Adrenal gland (tissue), 12 donors: ENCODE data around the gene CCL19. TPM values are rescaled to one million over a fixed set of nuclear protein-coding genes. Genes with fewer than 3 reads are reported as not detected.

ENCODE experiments used
- DNase-seq, 7 donors: peaks; one replicate each; pipeline ENCODE4 v3.0.0-alpha.2; 2019 to 2020
- H3K27ac ChIP-seq, 5 donors: fragments of 200-600 bp; sonication (generic) in 4 of 5; 1 replicate in 3 of 5; 2 replicates in 2 of 5; pipeline versions ENCODE4 v1.5.1 to v1.8.0; 2016 to 2020; ENCODE audit warnings: mild to moderate bottlenecking in 1 of 5
- H3K27me3 ChIP-seq: fragments of 200-600 bp; 2 replicates; pipeline ENCODE4 v1.8.0; 2021
- H3K36me3 ChIP-seq, 2 donors: fragments of 200-600 bp; replicated peaks in 1 of 2; 1 replicate in 1 of 2; 2 replicates in 1 of 2; pipeline versions ENCODE4 v1.5.1 to v1.8.0; 2018 to 2022
- H3K4me1 ChIP-seq, 2 donors: fragments of 200-600 bp; replicated peaks in 1 of 2; 1 replicate in 1 of 2; 2 replicates in 1 of 2; pipeline versions ENCODE4 v1.5.1 to v1.8.0; 2018 to 2021
- H3K4me3 ChIP-seq, 4 donors: fragments of 200-600 bp; sonication (generic) in 3 of 4; one replicate each; pipeline ENCODE4 v1.5.1; 2016 to 2018
- H3K9me3 ChIP-seq, 3 donors: fragments of 200-600 bp; sonication (generic) in 1 of 3; replicated peaks in 1 of 3; 1 replicate in 2 of 3; 2 replicates in 1 of 3; pipeline versions ENCODE4 v1.5.1 to v1.8.0; 2016 to 2021
- POLR2A ChIP-seq, 2 donors: fragments of 450-650 bp; IDR thresholded peaks; one replicate each; pipeline ENCODE4 v1.6.1; 2017; ENCODE audit warnings: antibody characterized with exemption in 2 of 2, mild to moderate bottlenecking in 2 of 2, moderate library complexity in 1 of 2
- WGBS, 4 donors: extraction: QIAGEN DNeasy Blood & Tissue Kit in 2 of 4; methylation state at CpG; one replicate each; pipeline versions ENCODE4 v1.1.5 to v1.1.7; 2013 to 2017; 5-methylcytosine and 5-hydroxymethylcytosine counted together
- intact Hi-C, 2 donors: fragments of 100-400 bp; cut with DNase I; formaldehyde crosslinking; loops; one replicate each; pipeline versions ENCODE4 v1.14.1 to v1.15.0; 2022 to 2023
- polyA plus RNA-seq, 3 donors: library from polyadenylated mRNA; stranded (reverse); fragments of 200-250 nt in 2 of 3; fragments of 350-450 nt in 1 of 3; fragmentation: Illumina TruSeq in 1 of 3; extraction: RNeasy Lipid Tissue Mini Kit (QIAGEN cat#74804) in 1 of 3; gene quantifications; one replicate each; pipeline ENCODE4 v1.2.3, GENCODE V29; 2013 to 2014
- total RNA-seq, 9 donors: library from RNA; depleted of rRNA in 4 of 9; stranded (reverse); fragments of >200 nt in 4 of 9; fragments of 120-200 nt in 1 of 9; fragmentation: NEBNext Ultra II Directional in 1 of 9; extraction: Animal tissue kit (Norgen Biotek cat#: 25700) in 1 of 9; gene quantifications; one replicate each; pipeline versions ENCODE4 v1.1.0 to v1.2.4, GENCODE V29; 2013 to 2023
- TF ChIP-seq, protein P1 (sequence below), 6 experiments: fragments of 450-650 bp in 4 of 6; fragments of 200-600 bp in 2 of 6; sonication (generic) in 1 of 6; IDR thresholded peaks; 1 replicate in 5 of 6; 2 replicates in 1 of 6; pipeline versions ENCODE4 v1.5.1 to v1.8.0; 2016 to 2021; ENCODE audit warnings: antibody characterized with exemption in 6 of 6, mild to moderate bottlenecking in 2 of 6, moderate library complexity in 1 of 6
- donor health status: healthy with polysubstance abuse.
- donor health status: Bipolar disorder and iron deficiency.
- donor health status: DM: yes; HTN: yes; CAD: no.
- donor health status: DM: no; HTN: no; CAD: no.
- donor health status: DM: no; HTN: no; CAD: no.
- donor health status: DM: yes; HTN: yes; CAD: no.

The CCL19 gene
- total and polyA plus RNA-seq, 12 donors: 0.39 to 23.3 (median 5.0) TPM; not detected in 6

DNA sequence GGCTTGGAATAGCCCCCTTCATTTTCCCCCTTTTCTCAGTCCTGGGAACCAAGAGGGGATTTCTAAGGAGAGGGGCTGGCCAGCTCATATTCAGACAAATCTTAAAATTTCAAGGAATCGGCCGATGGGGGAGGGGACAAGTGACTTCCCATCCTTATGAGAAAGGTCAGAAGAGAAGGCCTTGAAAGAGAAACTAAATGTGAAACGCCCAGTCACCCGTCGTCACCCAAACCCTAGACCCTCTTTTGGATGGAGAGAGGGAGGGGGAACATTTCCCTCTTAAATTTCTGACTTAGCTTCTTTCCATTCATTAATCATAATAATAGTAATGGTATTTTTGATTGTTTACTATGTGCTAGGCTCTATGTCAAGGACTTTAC lies 850 bp upstream of the CCL19 start:
- intact Hi-C loops: no loop called here
- H3K27me3 ChIP-seq: no peaks in the 10 kb centered on the region
- H3K4me1 ChIP-seq: no peaks in the 10 kb centered on the region
- no peak overlapping the region for H3K4me3 ChIP-seq
- TF ChIP-seq, protein P1, sequence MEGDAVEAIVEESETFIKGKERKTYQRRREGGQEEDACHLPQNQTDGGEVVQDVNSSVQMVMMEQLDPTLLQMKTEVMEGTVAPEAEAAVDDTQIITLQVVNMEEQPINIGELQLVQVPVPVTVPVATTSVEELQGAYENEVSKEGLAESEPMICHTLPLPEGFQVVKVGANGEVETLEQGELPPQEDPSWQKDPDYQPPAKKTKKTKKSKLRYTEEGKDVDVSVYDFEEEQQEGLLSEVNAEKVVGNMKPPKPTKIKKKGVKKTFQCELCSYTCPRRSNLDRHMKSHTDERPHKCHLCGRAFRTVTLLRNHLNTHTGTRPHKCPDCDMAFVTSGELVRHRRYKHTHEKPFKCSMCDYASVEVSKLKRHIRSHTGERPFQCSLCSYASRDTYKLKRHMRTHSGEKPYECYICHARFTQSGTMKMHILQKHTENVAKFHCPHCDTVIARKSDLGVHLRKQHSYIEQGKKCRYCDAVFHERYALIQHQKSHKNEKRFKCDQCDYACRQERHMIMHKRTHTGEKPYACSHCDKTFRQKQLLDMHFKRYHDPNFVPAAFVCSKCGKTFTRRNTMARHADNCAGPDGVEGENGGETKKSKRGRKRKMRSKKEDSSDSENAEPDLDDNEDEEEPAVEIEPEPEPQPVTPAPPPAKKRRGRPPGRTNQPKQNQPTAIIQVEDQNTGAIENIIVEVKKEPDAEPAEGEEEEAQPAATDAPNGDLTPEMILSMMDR (IDR thresholded peaks at IDR 0.05): no peak
- TF ChIP-seq POLR2A (IDR thresholded peaks at IDR 0.05): no peak
- DNase-seq: no peak
- H3K9me3 ChIP-seq: no peaks in the 10 kb centered on the region
- no peaks in the 10 kb centered on the region for H3K36me3 ChIP-seq
- WGBS, 4 donors: 67 to 76% (median 70%) methylated on average over 5 of the region's 5 CpGs
- H3K27ac ChIP-seq: no peak overlapping the region

DNA sequence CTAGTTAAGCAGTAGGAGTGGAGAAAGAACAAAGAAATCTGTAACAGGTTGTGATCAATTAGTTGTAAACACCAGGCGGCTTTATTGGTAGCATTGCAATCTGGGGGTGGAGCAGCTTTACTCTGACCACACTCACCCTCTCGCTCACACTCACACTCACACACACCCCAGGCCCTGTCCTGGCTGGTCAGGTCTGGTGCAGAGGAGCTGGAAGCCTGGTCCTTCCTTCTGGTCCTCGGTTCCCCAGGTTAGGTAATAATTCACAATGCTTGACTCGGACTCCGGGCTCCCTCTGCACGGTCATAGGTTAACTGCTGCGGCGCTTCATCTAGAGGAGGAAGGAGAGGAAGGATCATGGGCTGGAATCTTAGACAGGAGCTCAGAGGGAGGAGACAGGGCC lies 1.6 kb downstream of the CCL19 start:
- no peaks in the 10 kb centered on the region for H3K9me3 ChIP-seq
- no peak for DNase-seq
- no peaks in the 10 kb centered on the region for H3K27me3 ChIP-seq
- no peaks in the 10 kb centered on the region for H3K4me1 ChIP-seq
- 73 to 85% (median 78%) methylated on average over 8 of the region's 8 CpGs for WGBS, 4 donors
- H3K4me3 ChIP-seq: no peak overlapping the region
- no peak overlapping the region for H3K27ac ChIP-seq
- TF ChIP-seq POLR2A (IDR thresholded peaks at IDR 0.05): no peak
- TF ChIP-seq, protein P1 (IDR thresholded peaks at IDR 0.05): no peak
- H3K36me3 ChIP-seq: no peaks in the 10 kb centered on the region
- intact Hi-C loops: no loop called here

DNA sequence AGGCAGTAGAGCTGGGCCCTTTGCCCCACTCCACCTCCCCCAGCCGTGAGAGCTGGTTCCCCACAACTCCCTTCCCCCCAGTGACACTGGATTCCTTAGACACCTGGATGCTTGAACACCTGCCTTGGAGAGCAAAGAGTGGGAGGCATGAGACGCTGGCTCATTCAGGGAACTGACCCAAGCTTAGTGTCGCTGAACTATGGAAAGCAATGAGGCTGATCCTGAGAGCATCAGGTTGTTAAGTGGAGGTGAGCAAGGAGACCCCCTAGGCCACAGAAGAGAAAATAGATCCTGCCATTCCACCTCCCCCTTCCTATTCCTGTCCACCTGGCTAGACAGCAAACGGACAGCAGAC lies 2.0 kb downstream of the CCL19 start:
- no peak overlapping the region for H3K27ac ChIP-seq
- no peaks in the 10 kb centered on the region for H3K4me1 ChIP-seq
- H3K4me3 ChIP-seq: no peak overlapping the region
- no peak for DNase-seq
- TF ChIP-seq, protein P1 (IDR thresholded peaks at IDR 0.05): no peak
- TF ChIP-seq POLR2A (IDR thresholded peaks at IDR 0.05): no peak
- H3K36me3 ChIP-seq: no peaks in the 10 kb centered on the region
- intact Hi-C loops: no loop called here
- H3K27me3 ChIP-seq: no peaks in the 10 kb centered on the region
- H3K9me3 ChIP-seq: no peaks in the 10 kb centered on the region
- whole genome bisulfite sequencing, 4 donors: 82 to 92% (median 89%) methylated on average over 4 of the region's 4 CpGs

DNA sequence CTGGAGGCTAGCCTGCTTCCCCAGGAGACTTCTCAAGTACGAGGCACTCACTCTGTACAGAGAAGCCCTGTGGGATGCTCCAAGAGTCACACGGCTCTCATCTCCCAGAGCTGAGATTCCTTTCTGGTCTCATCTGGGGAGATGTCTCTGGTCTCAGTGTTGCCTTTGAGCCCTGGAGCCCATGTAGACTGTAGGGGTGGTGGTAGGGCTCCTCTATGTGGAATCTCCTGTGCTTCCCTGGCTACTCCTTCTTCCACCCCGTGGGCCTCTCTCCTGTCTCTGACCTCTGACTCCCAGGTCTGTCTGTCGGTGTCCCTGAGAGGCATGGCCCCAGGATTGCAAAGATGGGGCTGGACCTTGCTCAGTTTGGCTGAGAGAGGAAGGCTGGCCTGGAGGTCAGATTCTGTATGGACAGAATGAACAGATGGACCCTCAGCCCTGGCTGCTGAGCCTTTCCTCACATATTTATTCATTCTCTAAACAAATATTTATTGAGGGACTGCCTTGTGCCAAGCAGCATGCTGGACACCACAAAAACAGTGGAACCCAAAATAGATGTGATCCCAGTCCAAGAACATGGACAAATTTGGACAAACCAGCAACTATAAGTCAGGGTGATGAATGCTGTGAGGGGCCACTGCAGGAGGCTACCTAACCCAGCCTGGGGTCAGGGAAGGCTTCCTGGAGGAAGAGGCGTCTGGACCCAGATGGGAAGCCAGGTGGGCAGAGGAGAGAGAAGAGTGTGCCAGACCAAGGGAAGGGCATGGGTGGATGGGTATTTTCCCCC lies 2.6 kb downstream of the CCL19 start:
- no peaks in the 10 kb centered on the region for H3K27me3 ChIP-seq
- H3K36me3 ChIP-seq: no peaks in the 10 kb centered on the region
- no peak overlapping the region for H3K27ac ChIP-seq
- no peak for DNase-seq
- intact Hi-C loops: no loop called here
- no peak for TF ChIP-seq POLR2A (IDR thresholded peaks at IDR 0.05)
- TF ChIP-seq, protein P1 (IDR thresholded peaks at IDR 0.05): no peak
- WGBS, 4 donors: 61 to 78% (median 64%) methylated on average over 4 to 5 of the region's 5 CpGs
- H3K4me3 ChIP-seq: no peak overlapping the region
- no peaks in the 10 kb centered on the region for H3K4me1 ChIP-seq
- no peaks in the 10 kb centered on the region for H3K9me3 ChIP-seq
